Epithelial cell of prostate (primary cell): ENCODE results near the gene ASIC3.

Experiments used
- DNase-seq: peaks from one replicate; pipeline ENCODE4 v3.0.0-alpha.2; 2011; ENCODE audit warnings: low read depth, low spot score
- H3K27ac ChIP-seq: fragments of 450-650 bp; 2 replicates; pipeline ENCODE4 v1.5.1; 2017; ENCODE audit warnings: mild to moderate bottlenecking

Gene ASIC3

GRCh38 chr7:151068069-151068773, 19.9 kb downstream of the ASIC3 start:
- DNase-seq = no peak
- no peak overlapping the region for H3K27ac ChIP-seq

DNA sequence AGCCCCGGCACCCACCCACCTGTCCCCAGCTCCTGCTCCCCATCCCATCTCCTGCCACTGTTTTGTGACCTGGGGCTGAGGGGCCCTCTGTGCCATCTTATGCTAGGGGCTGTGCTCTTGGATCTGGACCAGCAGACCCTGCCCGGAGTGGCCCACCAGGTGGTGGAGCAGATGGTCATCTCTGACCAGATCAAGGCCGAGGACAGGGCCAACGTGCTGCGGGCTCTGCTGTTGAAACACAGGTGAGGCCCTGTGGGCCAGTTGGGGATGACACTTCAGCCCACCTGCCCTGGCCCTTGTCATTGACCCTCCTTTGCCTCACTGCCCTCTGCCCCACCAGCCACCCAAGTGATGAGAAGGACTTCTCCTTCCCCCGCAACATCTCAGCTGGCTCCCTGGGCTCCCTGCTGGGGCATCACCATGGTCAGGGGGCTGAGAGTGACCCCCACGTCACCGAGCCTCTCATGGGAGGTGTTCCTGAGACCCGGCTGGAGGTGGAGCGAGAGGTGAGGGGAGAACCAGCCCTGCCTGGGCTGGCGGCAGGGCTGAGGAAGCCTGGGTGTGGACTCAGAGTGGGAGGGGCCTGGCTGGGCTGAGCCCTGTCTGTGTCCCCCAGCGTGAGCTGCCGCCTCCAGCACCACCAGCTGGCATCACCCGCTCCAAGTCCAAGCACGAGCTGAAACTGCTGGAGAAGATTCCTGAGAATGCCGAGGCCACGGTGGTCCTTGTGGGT, 21.7 kb downstream of the ASIC3 start:
- no peak overlapping the region for H3K27ac ChIP-seq
- no peak for DNase-seq

- no peak overlapping the region for H3K27ac ChIP-seq
- no peak for DNase-seq
Observed at GRCh38 chr7:151070574-151070960, 22.2 kb downstream of the ASIC3 start.

DNA sequence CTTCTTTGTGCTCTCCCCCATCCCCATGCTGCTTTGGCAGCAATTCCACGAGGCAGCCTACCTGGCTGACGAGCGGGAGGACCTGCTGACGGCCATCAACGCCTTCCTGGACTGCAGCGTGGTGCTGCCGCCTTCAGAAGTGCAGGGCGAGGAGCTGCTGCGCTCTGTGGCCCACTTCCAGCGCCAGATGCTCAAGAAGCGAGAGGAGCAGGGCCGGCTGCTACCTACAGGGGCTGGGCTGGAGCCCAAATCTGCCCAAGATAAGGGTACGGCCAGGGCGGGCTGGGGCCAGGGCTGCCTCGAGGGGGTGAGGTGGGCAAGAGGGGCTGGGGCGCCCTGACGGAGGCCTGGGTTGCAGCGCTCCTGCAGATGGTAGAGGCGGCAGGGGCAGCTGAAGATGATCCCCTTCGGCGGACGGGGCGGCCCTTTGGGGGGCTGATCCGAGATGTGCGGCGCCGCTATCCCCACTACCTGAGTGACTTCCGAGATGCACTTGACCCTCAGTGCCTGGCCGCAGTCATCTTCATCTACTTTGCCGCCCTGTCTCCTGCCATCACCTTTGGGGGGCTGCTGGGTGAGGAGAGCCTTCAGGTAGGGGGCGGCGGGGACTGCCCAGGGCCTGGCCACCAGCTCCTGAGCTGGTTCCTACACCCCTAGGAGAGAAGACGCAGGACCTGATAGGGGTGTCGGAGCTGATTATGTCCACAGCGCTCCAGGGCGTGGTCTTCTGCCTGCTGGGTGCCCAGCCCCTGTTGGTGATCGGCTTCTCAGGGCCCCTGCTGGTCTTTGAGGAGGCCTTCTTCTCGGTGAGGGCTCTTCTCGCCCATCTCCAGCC, 22.9 kb downstream of the ASIC3 start:
- DNase-seq = no peak
- no peak overlapping the region for H3K27ac ChIP-seq

- no peak for DNase-seq
- H3K27ac ChIP-seq = no peak overlapping the region
Observed at GRCh38 chr7:151073990-151074389, 25.7 kb downstream of the ASIC3 start.

DNA sequence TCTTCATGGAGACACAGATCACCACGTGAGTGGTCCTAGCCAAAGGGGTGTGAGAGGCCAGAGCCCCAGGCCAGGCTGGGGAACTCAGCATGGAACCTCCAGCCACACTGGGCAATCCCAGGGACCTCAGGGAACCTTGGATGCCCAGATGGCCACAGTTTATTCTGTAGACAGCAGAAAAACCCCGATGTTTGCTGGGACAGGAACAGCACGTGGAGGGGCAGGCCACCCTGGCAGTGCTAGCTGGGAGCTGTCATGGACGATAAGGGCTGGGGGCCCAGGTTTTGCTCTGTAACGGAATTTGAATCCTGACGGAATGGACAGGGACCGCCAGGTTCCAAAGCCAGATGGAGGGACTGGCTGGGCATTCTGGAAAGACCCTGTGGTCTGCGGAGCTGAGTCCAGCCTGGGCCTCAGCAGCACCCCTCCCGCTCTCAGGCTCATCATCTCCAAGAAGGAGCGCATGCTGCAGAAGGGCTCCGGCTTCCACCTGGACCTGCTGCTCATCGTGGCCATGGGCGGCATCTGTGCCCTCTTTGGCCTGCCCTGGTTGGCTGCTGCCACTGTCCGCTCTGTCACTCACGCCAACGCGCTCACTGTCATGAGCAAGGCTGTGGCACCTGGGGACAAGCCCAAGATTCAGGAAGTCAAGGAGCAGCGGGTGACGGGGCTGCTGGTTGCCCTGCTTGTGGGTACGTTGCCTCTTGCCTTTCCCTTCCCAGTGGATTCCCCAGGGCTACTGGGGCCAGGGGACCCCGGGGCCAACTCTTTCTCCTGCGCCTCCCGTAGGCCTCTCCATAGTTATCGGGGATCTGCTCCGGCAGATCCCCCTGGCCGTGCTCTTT, 26.7 kb downstream of the ASIC3 start:
- no peak for DNase-seq
- H3K27ac ChIP-seq = no peak overlapping the region

GRCh38 chr7:151075662-151075971, 27.3 kb downstream of the ASIC3 start:
- no peak overlapping the region for H3K27ac ChIP-seq
- no peak for DNase-seq

DNA sequence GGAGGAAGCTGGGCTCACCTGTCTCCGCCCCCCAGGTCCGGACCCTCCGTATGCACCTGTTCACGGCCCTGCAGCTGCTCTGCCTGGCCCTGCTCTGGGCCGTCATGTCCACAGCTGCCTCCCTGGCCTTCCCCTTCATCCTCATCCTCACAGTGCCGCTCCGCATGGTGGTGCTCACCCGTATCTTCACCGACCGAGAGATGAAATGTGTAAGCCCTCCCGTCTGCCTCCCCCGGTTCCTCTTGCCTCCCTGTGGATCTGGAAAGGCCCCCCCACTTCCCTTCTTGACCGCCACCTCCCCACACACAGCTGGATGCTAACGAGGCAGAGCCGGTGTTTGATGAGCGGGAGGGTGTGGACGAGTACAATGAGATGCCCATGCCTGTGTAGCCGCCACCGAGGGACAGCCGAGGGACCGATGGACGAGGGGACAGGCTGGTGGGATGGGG, 27.7 kb downstream of the ASIC3 start:
- H3K27ac ChIP-seq = no peak overlapping the region

GRCh38 chr7:151076863-151077704, 28.8 kb downstream of the ASIC3 start:
- DNase-seq = no peak
- H3K27ac ChIP-seq = no peak overlapping the region

More for the DNA sequence above, 27.7 kb downstream of the ASIC3 start:
- no peak for DNase-seq

DNA sequence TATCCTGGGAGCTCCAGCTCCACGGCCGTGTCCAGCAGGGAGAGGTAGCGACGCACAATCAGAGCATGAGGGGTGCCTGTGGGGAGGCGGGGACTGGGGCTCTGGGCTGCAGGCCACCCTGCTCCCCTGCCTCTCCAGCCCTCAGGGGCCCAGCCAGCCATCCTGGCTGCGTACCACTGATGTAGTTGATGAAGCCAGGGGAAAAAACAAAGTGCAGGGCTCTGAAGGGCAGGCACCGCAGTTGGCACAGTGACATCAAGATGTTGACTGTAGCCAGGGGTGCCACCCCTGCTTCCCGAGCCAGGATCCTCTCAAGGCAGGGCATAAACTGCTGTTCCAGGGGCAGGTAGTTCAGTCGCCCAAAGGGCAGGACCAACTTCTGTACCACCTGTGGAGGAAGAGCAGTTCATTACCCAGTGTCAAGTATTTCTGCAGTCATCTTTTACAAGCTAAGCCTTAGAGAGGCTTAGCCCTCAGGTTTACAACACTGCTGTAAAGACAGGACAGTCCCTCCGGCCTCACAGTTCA, 29.4 kb downstream of the ASIC3 start:
- no peak overlapping the region for H3K27ac ChIP-seq
- no peak for DNase-seq

GRCh38 chr7:151078233-151079040, 30.1 kb downstream of the ASIC3 start:
- no peak overlapping the region for H3K27ac ChIP-seq
- no peak for DNase-seq

- no peak overlapping the region for H3K27ac ChIP-seq
- no peak for DNase-seq
Observed at GRCh38 chr7:151079199-151079910, 31.0 kb downstream of the ASIC3 start.

GRCh38 chr7:151080067-151080521, 31.8 kb downstream of the ASIC3 start:
- DNase-seq = no peak
- H3K27ac ChIP-seq = peak overlapping the region; percentile 86

GRCh38 chr7:151080522-151081169, 32.3 kb downstream of the ASIC3 start, which contains the start of gene FASTK:
Gene FASTK, minus strand, starts transcription at chr7:151080809. Its CDS starts 43 bp downstream, at chr7:151080766.
- peak within 1 kb of the TSS; percentile 86 for H3K27ac ChIP-seq
- peak; percentile 49 for DNase-seq

DNA sequence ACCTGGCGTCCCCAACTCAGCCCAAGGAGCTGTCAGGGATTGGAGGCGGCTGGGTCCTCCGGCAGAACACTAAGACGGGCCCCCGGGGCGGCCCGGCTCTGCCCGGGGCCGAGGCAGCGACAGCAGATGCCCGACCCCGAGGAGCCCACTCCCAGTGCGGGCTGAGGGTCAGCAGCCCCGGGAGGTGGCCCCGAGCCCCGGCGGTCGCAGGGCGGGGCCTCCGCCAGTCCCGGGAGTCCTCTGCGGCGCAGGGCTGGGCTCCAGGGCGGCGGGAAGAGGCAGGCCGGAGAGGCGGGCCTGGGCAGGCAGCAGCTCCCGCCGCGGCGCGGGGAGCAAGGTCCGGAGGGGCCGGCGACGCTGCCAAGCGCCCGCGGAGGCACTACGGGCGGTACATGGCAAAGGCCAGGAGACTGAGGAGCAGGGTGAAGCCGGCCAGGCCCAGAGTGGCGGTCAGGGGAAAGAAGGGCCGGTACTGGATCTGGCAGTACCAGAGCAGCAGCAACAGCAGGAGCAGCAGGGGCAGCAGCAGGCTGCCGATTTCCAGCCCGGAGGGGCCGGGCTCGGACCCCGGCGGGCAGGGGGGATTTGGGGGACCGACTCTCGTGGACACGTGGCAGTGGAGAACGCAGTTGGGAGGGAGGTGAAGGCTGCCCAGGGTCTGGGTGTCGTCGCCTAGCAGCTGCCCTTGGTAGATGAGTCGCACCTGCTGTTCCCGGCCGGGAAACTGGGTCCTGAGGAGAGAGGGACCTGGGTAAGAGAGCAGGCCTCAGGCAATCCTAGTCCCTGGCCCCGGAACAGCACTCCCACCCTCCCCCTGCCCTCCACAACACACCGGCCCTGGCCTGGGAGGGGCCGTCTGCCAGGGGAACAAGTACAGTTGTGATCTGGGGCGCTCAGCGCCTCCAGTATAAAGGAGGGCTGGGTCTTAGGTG, 33.1 kb downstream of the ASIC3 start:
- DNase-seq = no peak
- peak overlapping the region; percentile 86 for H3K27ac ChIP-seq
